IPS DF 4.7 (cell line): Measurements from ENCODE around the gene SIPA1L3.
"Not testable (repeated sequence)": the region's sequence is repeated elsewhere in the genome, so short reads cannot be mapped to it uniquely, and the experiment has no call there.

Experiments used
- DNase-seq: peaks from one replicate; pipeline ENCODE4 v3.0.0-alpha.2; 2013; ENCODE audit warnings: low spot score; ENCODE audit errors: extremely low read depth

Gene SIPA1L3

DNA sequence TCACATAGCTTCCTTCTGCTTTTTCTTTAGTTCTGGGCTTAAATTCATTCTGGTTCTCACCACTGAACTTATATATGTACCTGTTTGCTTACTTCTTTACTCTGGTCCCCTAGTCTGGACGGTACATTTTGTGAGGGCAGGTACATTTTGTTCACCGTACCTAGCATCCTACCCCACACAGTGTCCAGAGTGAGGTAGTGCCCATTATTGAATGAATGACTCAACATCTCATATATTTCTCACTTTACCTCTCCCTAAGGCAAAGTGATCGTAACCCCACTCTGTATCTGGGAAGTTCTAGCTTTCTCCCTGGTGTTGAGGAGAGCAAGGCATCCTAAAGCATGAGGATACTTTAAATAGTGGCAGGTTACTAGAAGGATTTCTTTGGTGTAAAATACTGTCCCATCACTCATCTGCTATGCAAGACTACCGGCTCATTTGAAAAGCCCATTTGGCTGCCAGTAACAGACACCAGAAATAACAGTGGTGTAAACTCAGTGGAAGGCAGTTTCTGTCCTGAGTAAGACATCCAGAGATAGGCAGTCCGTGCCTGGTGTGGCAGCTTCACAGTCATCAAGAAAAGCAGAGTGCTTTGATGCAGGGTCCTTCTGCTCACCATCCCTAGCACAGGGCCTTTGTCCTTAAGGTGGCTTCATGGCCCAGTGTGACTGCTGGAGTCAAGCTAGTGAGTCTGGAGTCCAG is 111.8 kb downstream of the SIPA1L3 start:
- no peak for DNase-seq

DNA sequence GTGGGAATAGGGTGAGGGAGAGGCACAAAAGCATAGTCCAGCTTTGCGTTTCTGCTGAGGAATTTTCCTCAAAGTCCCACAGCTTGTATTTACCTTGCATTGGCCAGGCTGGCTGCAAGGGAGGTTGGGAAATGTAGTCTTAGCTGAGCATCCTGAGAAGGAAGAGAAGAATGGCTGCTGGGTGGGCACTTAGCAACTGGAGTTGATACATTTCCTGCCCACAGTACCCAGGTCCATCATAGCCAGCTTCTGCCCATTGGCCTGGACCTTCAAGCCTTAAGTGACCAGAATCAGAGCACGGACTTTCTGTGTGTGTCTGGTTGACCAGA is 112.4 kb downstream of the SIPA1L3 start:
- no peak for DNase-seq

DNA sequence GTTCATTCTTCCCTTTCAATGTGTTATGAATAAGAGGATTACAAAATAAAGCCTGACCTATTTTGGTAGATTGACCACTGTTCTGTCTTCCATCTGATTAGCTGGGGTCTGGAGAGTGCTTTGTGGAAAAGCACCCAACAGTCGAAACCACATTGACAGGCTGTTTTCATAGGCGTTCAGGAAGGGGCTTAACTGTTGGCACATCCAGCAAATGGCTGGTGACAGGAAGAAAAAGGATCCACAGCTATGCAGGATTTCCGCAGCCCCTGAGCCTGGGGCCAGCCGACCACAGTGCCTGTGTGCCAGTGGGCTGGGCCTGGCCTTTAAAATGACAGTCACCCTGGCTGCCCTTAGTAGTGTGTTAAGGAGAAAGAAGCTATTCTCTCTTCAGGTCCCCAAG is 113.3 kb downstream of the SIPA1L3 start:
- no peak for DNase-seq

DNA sequence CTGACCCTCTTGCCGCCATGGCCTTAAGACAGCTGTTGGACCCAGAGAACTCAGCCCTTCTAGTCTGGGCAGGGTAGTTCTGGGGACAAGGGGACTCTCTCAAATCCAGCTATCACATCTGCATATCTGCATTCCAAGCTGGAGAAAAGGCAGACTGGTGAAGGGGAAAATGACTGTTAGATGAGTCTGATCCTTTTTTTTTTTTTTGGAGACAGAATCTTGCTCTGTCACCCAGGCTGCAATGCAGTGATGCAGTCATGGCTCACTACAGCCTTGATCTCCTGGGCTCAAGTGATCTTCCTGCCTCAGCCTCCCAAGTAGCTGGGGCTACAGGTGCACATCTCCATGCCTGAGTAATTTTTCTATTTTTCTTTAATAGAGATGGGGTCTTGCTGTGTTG is 114.3 kb downstream of the SIPA1L3 start:
- DNase-seq = no peak

DNA sequence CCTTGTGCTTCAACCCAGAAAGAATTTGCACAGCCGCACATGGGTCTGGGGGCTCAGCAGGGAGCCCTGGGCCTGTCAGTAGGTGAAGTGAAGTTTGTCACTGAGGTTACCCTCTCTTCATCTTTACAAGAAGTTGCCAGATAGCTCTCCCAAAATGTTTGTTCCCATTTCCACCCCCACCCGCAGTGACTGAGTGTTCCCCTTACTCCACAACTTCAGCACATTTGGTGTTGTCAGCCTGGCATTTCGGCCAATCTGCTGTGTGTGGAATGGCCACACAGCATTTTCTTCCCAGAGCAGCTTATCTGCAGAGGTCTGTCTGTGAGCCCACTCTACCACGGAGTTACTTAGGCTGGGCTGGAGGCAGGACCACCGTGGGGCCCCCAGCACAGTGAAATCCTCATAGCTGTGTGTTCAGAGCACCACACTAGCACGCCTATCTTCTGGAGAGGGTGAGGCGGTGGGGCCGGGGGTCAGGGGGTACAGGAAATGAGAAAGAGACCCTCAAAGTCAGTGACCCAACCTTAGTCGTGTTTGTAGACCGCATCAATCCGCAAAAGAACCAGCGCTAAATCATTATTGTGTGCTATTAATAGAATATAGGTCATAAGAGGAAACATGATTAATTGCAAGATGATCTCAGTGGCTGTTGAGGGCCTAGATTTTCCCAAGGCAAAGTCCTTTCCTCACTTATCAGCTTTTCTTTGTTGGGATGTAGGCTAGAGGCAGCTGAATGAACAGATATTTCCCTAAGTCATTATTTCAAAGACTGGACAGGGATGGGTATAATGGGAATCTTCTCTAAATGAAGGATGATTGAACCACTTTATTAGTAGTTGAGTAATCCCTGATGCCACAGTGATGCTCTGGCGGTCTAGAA is 116.0 kb downstream of the SIPA1L3 start:
- no peak for DNase-seq

DNA sequence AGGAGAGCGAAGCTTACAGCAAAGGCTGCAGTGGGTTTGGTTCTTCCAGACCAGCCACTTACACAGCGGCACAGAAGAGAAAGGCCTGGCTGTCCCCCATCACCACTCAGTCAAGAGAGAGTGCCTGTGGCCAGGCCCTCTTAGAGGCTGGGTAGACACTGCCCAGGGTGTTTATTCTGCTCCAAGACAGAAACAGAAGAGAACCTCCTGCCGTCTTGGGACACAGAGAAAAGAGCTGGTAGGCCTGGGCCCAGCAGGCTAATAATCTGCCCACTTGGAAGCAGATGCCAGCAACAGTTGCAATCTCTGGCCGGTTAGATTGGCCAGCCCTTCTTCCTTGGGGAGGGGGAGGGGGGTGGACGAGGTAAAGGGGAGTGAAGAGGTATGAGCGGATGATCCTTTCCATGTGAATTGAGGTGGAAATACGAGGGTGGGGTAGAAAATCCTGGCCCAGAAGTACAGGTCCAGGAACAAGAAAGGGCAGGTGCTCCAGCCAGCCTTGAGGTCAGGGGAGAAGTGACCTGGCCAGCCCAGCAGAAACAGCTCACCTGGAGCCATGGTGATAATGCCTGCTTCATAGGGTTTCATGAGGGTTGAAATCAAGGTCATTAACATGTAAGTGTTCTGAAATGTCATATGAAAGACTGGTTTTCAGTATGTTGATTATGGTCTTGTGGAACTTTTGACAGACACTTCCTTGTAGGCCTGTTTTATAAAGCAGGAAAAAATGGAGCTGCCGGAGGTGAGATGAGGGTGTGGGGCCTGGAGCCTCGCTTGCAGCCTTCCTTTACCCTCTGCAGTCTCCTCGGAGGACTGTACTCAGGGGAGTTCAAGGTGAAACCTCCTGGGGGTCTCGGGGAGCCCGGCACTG is 116.9 kb downstream of the SIPA1L3 start:
- DNase-seq = no peak

DNA sequence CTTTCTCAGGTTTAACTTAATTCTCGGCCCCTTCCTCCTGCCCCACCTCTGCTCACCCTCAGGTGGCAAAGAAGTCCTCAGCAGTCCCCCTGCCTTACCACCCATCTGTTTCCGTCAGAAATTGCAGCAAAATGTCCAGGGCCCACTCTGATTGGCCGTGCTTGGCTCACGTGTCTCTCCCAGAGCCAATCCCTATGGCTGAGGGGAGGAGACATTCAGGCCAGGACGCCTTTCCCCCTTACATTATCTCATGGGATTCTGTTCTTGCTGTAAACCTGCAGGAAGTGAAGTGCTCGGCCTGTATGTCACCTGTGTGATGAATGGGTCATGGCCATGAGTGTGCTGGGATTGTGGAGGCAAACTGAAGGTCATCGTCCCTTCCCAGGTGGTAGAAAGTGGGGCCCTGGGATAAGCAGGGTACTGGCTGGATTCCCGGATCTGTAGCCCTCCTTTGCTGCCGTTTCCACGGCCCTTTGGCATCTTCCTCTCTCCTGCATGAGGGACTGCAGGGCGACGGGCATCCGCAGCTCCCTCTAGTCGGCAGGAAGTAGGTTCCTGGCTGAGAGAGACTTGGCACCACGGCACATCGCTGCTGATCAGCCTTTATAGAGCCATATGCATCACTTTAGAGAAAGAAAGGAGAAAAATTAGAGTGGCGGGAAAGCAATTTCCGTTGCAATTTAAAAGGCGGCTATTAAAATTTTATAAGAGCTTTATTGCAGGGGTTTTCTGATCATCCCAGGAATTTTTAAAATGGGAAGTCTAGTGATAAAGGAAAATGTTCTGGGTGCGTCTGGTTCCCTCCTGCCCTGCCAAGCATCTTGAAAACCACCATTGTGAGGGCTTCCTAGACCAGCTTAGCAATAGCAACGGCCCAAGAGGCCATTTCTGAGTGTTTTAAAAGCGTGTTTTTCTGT is 118.2 kb downstream of the SIPA1L3 start:
- DNase-seq = no peak

DNA sequence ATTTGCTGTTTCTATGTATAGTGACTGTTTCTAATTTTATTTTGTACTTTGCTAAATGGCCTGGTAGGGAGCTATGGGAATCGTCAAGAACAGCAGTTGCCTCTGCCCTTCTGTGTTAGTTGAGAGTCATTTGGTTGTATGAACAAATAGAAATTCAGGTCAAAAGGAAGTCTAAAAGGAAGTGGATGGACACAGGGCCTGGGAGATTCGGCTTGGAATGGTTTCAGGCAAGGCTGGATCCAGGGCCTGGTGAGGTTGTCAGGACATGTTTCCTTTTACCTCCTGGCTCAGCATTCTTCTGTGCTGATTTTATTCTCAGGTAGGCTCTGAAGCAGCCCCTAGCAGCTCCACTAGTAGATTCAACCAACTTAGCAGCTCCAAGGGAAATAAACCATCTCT is 118.9 kb downstream of the SIPA1L3 start:
- DNase-seq = no peak

DNA sequence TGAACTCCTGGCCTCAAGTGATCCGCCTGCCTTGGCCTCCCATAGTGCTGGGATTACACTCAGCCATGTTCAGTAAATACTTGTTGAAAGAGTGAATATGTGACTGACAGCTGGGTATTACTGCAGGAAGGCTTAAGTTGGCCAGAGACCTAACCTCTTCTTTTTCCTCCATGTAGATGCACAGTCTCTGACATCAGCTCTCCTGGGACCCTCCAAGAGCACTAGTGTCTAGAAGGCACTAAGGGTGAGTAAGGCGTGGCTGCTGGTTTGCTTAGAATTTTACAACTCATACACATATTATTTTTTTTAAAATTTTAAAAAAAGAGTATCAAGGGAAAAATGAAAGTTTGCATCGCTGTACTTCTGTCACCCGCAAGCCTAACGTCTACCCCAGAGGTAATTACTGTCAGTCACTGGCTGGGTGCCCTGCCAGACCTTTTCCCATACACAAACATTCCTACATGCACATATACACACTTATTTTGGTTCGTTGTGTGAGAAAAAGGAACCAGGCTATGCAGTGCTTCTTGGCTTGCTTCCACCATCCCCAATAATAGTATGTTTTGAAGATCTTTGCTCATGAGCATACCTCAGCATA is 122.0 kb downstream of the SIPA1L3 start:
- no peak for DNase-seq

DNA sequence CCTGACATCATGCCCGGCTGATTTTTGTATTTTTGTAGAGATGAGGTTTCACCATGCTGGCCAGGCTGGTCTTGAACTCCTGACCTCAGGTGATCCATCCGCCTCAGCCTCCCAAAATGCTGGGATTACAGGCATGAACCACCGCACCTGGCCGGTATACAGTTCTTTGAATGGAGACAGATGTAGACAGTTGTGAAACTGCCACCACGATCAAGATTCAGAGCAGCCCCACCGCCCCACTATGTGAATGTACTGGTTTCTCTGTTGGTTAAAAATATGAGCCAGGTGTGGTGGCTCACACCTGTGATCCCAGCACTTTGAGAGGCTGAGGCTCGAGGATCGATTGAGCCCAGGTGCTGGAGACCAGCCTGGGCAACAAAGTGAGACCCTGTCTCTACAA is 123.0 kb downstream of the SIPA1L3 start:
- DNase-seq = not testable (repeated sequence)

DNA sequence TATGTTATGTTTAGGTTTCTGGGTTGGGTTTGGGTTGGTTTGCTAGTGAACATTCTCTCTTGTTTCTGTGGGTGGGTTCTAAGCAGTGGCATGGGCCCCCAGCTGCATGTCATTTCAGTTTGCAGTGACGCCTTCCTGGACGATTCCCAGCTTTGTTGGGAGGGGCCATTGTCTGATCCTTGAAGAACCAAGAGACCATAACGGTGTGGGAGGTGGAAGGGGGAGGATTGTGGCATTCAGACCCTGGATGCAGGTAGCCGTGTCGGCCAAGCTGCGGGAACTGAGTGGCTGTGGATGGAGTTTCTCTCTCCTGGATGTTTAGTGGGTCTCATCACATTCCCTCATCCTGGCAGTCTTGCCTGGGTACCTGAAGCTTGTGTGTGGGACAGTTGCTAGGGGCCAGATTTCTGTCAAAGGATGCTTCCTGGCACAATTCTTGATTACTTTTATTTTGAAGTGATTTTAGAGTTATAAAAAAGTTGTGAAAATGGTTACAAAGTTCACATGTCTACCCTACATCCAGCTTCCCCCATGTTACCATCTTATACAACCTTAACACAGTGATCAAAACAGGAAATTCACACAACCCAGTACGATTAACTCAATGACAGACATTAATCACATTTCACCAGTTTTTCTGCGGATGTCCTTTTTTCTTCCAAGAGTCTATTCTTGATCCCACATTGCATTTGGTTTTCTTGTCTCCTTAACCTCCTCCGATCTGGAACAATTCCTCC is 123.8 kb downstream of the SIPA1L3 start:
- no peak for DNase-seq

DNA sequence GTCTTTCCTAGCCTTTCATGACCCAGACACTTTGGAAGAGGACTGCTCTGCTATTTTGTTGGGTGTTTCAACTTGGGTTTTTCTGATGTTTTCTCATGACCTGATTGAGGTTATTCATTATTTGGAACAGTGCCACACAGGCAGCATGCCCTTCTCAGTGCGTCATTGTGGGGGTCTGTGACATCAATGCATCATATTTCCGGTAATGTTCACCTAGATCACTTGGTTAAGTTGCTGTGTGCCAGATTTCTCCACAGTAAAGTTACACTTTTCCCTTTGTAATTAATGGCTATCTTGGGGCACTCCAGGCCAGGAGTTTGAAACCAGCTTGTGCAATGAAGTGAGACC is 124.4 kb downstream of the SIPA1L3 start:
- DNase-seq = no peak

DNA sequence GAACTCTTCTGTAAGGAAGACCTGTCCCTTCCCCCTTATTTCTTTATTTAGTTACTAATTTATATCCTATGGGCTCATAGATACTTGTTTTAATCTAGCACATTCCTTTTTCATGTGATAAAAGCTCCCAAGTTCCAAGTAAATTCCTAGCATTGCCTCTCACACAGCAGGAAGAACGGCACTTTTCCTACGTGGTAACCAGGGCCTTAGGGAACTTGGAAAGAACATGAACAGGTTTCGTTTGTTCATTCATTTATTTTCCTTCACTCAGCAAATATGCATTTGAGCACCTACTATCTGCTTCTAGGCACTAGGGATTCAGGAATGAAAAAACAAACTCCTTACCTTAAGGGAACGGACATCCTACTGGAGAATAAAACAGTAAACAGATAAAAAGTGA is 125.1 kb downstream of the SIPA1L3 start:
- no peak for DNase-seq

DNA sequence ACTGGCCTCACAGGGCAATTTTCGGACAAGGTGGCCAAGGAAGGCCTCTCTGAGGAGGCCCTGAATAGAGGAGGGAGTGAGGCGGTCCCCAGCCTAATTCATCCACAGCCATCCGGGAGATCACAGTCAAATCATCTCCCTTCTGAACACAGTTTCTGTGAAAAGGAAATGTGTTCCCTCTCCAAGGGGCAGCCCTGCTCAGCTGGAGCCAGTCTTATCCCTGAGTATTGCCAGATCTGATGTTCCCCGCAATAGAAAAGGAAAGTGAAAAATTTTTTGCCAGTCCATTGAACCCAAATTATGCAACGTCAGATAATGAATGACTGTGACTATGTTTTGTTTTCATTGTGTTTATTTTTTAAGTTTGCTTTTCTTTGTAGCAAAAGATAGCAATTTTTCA is 125.9 kb downstream of the SIPA1L3 start:
- no peak for DNase-seq

DNA sequence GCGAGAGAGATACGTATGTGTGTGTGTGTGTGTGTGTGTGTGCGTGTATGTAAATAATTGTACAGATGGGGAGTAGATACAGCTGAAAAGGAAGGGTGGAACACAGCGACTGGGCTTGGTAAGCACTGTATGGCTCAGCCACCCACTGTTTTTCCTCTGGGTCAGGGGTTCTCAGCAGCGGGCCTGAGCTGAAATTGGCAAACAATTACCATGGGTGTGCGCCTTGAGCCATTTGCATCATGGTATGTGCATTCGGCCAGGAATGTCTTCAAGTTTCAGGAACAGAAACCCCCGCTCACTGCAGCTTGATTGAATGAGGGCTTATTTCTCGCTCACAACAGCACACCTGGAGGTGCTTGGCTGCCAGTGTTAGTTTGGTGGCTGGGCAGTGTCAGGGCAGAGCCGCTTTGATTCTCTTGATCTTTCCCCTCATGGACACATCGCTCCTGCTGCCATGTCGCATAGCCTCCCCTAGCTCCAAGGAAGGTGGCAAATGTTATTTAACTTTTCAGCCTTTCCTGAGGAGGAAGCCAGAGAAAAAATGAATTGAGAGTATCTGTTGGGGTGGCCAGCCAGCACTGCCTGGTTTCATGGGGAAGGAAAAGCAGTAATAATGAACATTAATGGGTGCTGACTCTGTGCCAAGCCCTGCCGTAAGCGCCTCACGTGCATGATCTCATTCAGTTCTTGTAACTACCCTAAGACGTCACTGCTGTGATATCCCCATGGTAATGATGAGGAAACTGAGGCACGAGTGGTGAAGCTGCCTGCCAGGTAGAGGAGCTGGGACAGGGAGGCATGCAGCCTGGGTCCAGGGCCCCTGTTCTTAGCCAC is 126.9 kb downstream of the SIPA1L3 start:
- no peak for DNase-seq

DNA sequence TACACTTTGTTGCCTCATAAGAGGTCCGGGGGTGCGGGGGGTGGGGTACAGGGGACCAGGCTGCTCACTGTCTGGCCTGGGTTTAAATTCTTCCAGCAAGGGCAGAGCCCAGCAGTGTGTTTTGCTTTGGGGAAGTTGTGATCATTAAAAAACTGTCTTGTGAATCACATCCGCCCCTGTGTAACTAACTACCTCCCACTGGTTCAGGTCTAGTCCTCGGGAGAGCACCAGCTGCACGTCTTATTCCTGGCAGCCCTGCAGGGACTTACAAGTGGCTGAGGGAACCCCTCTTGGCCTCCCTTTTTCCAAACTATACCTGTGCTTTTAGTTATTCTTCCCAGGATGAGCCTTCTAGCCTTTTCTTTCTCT is 127.5 kb downstream of the SIPA1L3 start:
- DNase-seq = no peak

DNA sequence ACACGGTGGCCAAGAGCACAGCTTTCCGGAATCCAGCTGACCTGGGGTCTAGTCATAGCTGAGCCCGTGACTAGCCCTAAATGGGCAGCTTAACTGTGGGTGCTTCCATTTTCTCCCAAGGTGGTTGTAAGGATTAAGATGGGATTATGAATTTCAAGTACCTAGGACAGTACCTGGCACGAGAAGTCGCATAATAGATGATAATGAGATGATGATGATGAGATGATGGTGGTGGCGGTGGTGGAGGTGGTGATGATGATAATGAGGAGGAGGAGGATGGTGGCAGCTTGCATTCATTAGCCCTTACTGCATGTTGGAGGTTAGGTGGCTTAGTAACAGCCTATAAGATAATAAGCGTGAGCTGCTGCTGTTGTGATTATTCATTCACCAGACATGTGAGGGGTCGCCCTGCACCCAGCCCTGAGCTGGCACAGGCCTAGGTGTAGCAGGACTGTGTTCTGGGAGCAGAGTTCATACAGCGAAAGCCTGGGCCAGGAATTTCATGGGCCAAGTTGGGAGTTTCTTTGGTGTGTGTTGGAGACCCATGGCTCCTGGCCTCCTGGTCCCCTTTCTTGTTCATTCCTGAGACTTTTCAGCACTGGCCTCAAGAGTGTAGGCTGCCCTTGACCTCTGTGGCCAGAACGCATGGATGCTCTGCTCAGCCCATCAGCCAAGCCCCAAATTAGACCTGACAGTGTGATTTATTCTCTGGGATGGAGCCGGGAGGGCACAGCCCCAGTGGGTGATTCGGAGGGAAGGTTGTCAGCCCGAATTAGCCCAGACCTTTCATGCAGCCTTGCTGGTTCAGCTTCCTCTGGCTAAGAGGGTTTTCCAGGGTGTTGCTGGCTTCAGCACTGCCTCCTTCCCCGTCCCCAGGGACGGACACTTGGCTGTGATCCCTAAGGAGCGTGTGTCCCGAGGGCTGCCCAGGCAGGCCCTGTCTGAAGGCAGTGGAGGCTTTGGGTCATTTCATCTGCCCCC is 128.8 kb downstream of the SIPA1L3 start:
- no peak for DNase-seq
